K562 (cell line): ENCODE data around the gene SUSD3. TPM values are rescaled to one million over a fixed set of nuclear protein-coding genes. Genes with fewer than 3 reads are reported as not detected.

Source experiments
- ATF4 ChIP-seq: fragments of 450-650 bp; formaldehyde crosslinking; IDR thresholded peaks from 2 replicates; pipeline ENCODE4 v1.4.0; 2022; ENCODE audit warnings: mild to moderate bottlenecking, moderate library complexity
- CBX1 ChIP-seq: sonication (generic); IDR thresholded peaks from 2 replicates; pipeline ENCODE4 v1.6.1; 2016; ENCODE audit warnings: antibody characterized with exemption, low read depth, mild to moderate bottlenecking
- DACH1 ChIP-seq: fragments of 450-650 bp; IDR thresholded peaks from 2 replicates; pipeline ENCODE4 v1.6.1; 2018; ENCODE audit not compliant: partially characterized antibody
- EP300 ChIP-seq: IDR thresholded peaks from 2 replicates; pipeline ENCODE4 v1.6.1; 2012; ENCODE audit warnings: low read length, improper control_type of control experiment
- ETV5 ChIP-seq: sonication (generic); formaldehyde crosslinking; IDR thresholded peaks from 2 replicates; pipeline ENCODE4 v1.4.0; 2020; ENCODE audit warnings: low read depth, mild to moderate bottlenecking, missing genetic modification reagents
- GTF2A2 ChIP-seq: IDR thresholded peaks from 2 replicates; pipeline ENCODE4 v1.6.1; 2016; ENCODE audit warnings: mild to moderate bottlenecking, missing genetic modification characterization, missing compliant biosample characterization
- MAFG ChIP-seq: fragments of 450-650 bp; conservative IDR thresholded peaks from 2 replicates; pipeline ENCODE4 v1.6.1; 2016; ENCODE audit warnings: missing genetic modification characterization, missing compliant biosample characterization
- MCM7 ChIP-seq, 2 experiments: fragments of 450-650 bp; IDR thresholded peaks; 2 replicates each; pipeline ENCODE4 v1.6.1; 2016 to 2018
- MECOM ChIP-seq: fragments of 250-450 bp; sonication (Bioruptor Pico); IDR thresholded peaks from 2 replicates; pipeline ENCODE4 v1.8.0; 2022; ENCODE audit warnings: inconsistent platforms
- MEIS2 ChIP-seq: fragments of 450-650 bp; IDR thresholded peaks from 2 replicates; pipeline ENCODE4 v1.6.1; 2014; ENCODE audit warnings: mild to moderate bottlenecking; ENCODE audit not compliant: partially characterized antibody
- MNT ChIP-seq, 2 experiments: fragments of 450-650 bp; conservative IDR thresholded peaks; 2 replicates each; pipeline ENCODE4 v1.6.1; 2017; ENCODE audit warnings: mild to moderate bottlenecking in 2 of 2, moderate library complexity in 2 of 2
- NR2C1 ChIP-seq, 2 experiments: fragments of 450-650 bp; IDR thresholded peaks; 2 replicates each; pipeline ENCODE4 v1.6.1; 2017; ENCODE audit warnings: mild to moderate bottlenecking in 2 of 2, antibody characterized with exemption in 1 of 2, inconsistent platforms in 1 of 2, missing compliant biosample characterization in 1 of 2, missing genetic modification characterization in 1 of 2
- PHF21A ChIP-seq: fragments of 450-650 bp; IDR thresholded peaks from 2 replicates; pipeline ENCODE4 v1.6.1; 2017; ENCODE audit warnings: low read depth, borderline replicate concordance
- PHF8 ChIP-seq: fragments of 200-600 bp; sonication (generic); IDR thresholded peaks from 2 replicates; pipeline ENCODE4 v1.6.1; 2012; ENCODE audit warnings: mixed run types, mild to moderate bottlenecking, inconsistent platforms, low read length, moderate library complexity, borderline replicate concordance
- SRSF3 ChIP-seq: fragments of 200-400 bp; formaldehyde crosslinking; IDR thresholded peaks from 2 replicates; pipeline ENCODE4 v1.6.1; 2016; ENCODE audit warnings: mild to moderate bottlenecking, low read length, moderate library complexity; ENCODE audit not compliant: insufficient read depth
- STAT5A ChIP-seq: IDR thresholded peaks from 2 replicates; pipeline ENCODE4 v1.6.1; 2012; ENCODE audit warnings: low read length, inconsistent platforms, borderline replicate concordance
- TAF7 ChIP-seq: fragments of 450-650 bp; IDR thresholded peaks from 2 replicates; pipeline ENCODE4 v1.6.1; 2016; ENCODE audit warnings: missing genetic modification characterization, missing compliant biosample characterization
- TCF15 ChIP-seq: fragments of 250-450 bp; sonication (Bioruptor Pico); IDR thresholded peaks from 2 replicates; pipeline ENCODE4 v1.8.0; 2022; ENCODE audit warnings: moderate library complexity, mild to moderate bottlenecking, inconsistent platforms
- WHSC1 ChIP-seq: IDR thresholded peaks from one replicate; pipeline ENCODE4 v1.6.1; 2012; ENCODE audit warnings: low read length, control low read depth, inconsistent platforms
- ZBTB43 ChIP-seq: sonication (generic); formaldehyde crosslinking; IDR thresholded peaks from 2 replicates; pipeline ENCODE4 v1.8.0; 2023; ENCODE audit warnings: mild to moderate bottlenecking, missing genetic modification reagents
- ZBTB7A ChIP-seq: IDR thresholded peaks from 2 replicates; pipeline ENCODE4 v1.6.1; 2011; ENCODE audit warnings: low read depth, mild to moderate bottlenecking, low read length, moderate library complexity, borderline replicate concordance; ENCODE audit not compliant: control insufficient read depth
- ZNF134 ChIP-seq: fragments of 250-450 bp; sonication (Bioruptor Pico); conservative IDR thresholded peaks from 2 replicates; pipeline ENCODE4 v1.4.0; 2020
- ZNF277 ChIP-seq: fragments of 250-450 bp; sonication (Bioruptor Pico); IDR thresholded peaks from 2 replicates; pipeline ENCODE4 v1.8.0; 2022; ENCODE audit warnings: inconsistent platforms, mild to moderate bottlenecking, moderate library complexity, borderline replicate concordance
- ZNF699 ChIP-seq: fragments of 250-450 bp; sonication (Bioruptor Pico); IDR thresholded peaks from 2 replicates; pipeline ENCODE4 v1.8.0; 2021; ENCODE audit warnings: mild to moderate bottlenecking, moderate library complexity; ENCODE audit not compliant: insufficient replicate concordance
- ZZZ3 ChIP-seq: fragments of 450-650 bp; IDR thresholded peaks from 2 replicates; pipeline ENCODE4 v1.6.1; 2016; ENCODE audit warnings: antibody characterized with exemption, mild to moderate bottlenecking, moderate library complexity
- polyA plus RNA-seq, 8 experiments: library from polyadenylated mRNA; depleted of rRNA in 4 of 8; stranded (reverse) in 5 of 8; unstranded in 3 of 8; fragments of >200 nt; fragmentation: Nextera tagmentation in 2 of 8; fragmentation: Illumina TruSeq in 1 of 8; extraction: Ambion mirVana in 2 of 8; extraction: Trizol in 1 of 8; gene quantifications; 2 replicates each; pipeline versions ENCODE4 v1.2.1 to v1.2.3, GENCODE V29; 2011 to 2014; ENCODE audit warnings: inconsistent platforms in 1 of 8, missing spikeins in 1 of 8
- total RNA-seq, 7 experiments: library from RNA; depleted of rRNA in 6 of 7; stranded (reverse); fragments of >200 nt in 6 of 7; fragmentation: Illumina TruSeq in 2 of 7; extraction: Trizol in 2 of 7; gene quantifications; 2 replicates each; pipeline versions ENCODE4 v1.2.1 to v1.2.3, GENCODE V29; 2011 to 2021; ENCODE audit warnings: low replicate concordance in 1 of 7

SUSD3 gene
- total and polyA plus RNA-seq, 9 of the 15 experiments (the other 6 are each of a cell fraction or from before 2014, with no cell fraction given) = 1.3 to 21.7 (median 11.4) TPM

- TF ChIP-seq ATF4 (CRISPR knock-in tag) (peak; percentile 65; the same call in 1 of the 2 replicates), ZZZ3 (no peak), ETV5 (no peak), WHSC1 (no peak), ZNF699 (no peak), NR2C1 (IDR thresholded peaks at IDR 0.05) (peak; percentile 53; the same call in 1 of the 2 replicates), NR2C1 (tag; IDR thresholded peaks at IDR 0.05) (peak; percentile 80), EP300 (peak; percentile 47; the same call in 1 of the 2 replicates), GTF2A2 (tag) (no peak), TCF15 (CRISPR knock-in tag) (no peak), PHF21A (no peak), MEIS2 (peak; percentile 34), SRSF3 (no peak), TAF7 (tag) (no peak), CBX1 (no peak), ZBTB7A (no peak), DACH1 (no peak), PHF8 (no peak), MAFG (tag) (no peak), MECOM (no peak), STAT5A (no peak), MNT (conservative IDR thresholded peaks at IDR 0.05) (no peak), ZBTB43 (no peak), MCM7 (IDR thresholded peaks at IDR 0.05) (no peak), ZNF134 (no peak), ZNF277 (CRISPR knock-in tag) (no peak)
Observed at GRCh38 chr9:93066978-93067603, 8.6 kb downstream of the SUSD3 start (continued).
